H9 (cell line): ENCODE data around the gene KANSL1L. TPM values are rescaled to one million over a fixed set of nuclear protein-coding genes. Genes with fewer than 3 reads are reported as not detected.

Experiments
- DNase-seq: peaks from one replicate; pipeline ENCODE4 v3.0.0-alpha.2; 2017
- H2AFZ ChIP-seq: one replicate; pipeline ENCODE4 v1.6.1; 2013; ENCODE audit warnings: mild to moderate bottlenecking, low read length, control low read depth, moderate library complexity
- H2AK5ac ChIP-seq: 2 replicates; pipeline ENCODE4 v1.6.1; 2013; ENCODE audit warnings: low read length, control low read depth, mixed read lengths; ENCODE audit not compliant: insufficient read length
- H2BK120ac ChIP-seq: one replicate; pipeline ENCODE4 v1.6.1; 2013; ENCODE audit warnings: low read depth, mild to moderate bottlenecking, low read length, control low read depth, inconsistent platforms; ENCODE audit not compliant: poor library complexity, severe bottlenecking
- H2BK12ac ChIP-seq: 2 replicates; pipeline ENCODE4 v1.6.1; 2013; ENCODE audit warnings: low read length, control low read depth, mixed read lengths, low read depth; ENCODE audit not compliant: insufficient read length
- H2BK15ac ChIP-seq: 2 replicates; pipeline ENCODE4 v1.6.1; 2013; ENCODE audit warnings: low read depth, low read length, control low read depth
- H2BK20ac ChIP-seq: one replicate; pipeline ENCODE4 v1.6.1; 2013; ENCODE audit warnings: low read depth, mild to moderate bottlenecking, low read length, control low read depth, inconsistent platforms; ENCODE audit not compliant: poor library complexity, severe bottlenecking
- H2BK5ac ChIP-seq: 2 replicates; pipeline ENCODE4 v1.6.1; 2013; ENCODE audit warnings: low read length, control low read depth, mixed read lengths; ENCODE audit not compliant: insufficient read length
- H3K14ac ChIP-seq: 2 replicates; pipeline ENCODE4 v1.6.1; 2013; ENCODE audit warnings: low read length, control low read depth; ENCODE audit not compliant: insufficient read depth
- H3K18ac ChIP-seq: 2 replicates; pipeline ENCODE4 v1.6.1; 2013; ENCODE audit warnings: low read depth, mild to moderate bottlenecking, mixed read lengths, low read length, control low read depth; ENCODE audit not compliant: insufficient read length
- H3K23ac ChIP-seq: 2 replicates; pipeline ENCODE4 v1.6.1; 2013; ENCODE audit warnings: low read length, control low read depth, mixed read lengths, low read depth; ENCODE audit not compliant: insufficient read length
- H3K23me2 ChIP-seq: 2 replicates; pipeline ENCODE4 v1.6.1; 2013; ENCODE audit warnings: low read depth, mild to moderate bottlenecking, mixed read lengths, low read length, control low read depth; ENCODE audit not compliant: insufficient read length, poor library complexity, severe bottlenecking
- H3K27ac ChIP-seq: 2 replicates; pipeline ENCODE4 v1.5.1; 2013; ENCODE audit warnings: low read length, control low read depth, mixed read lengths, low read depth; ENCODE audit not compliant: insufficient read length
- H3K27me3 ChIP-seq: 2 replicates; pipeline ENCODE4 v1.6.1; 2013; ENCODE audit warnings: low read length, control low read depth, inconsistent platforms; ENCODE audit not compliant: insufficient read depth
- H3K4ac ChIP-seq: 2 replicates; pipeline ENCODE4 v1.6.1; 2013; ENCODE audit warnings: low read depth, mild to moderate bottlenecking, control low read depth, inconsistent platforms, low read length, moderate library complexity
- H3K4me1 ChIP-seq: 2 replicates; pipeline ENCODE4 v1.6.1; 2013; ENCODE audit warnings: low read length, control low read depth, inconsistent platforms; ENCODE audit not compliant: insufficient read depth
- H3K4me2 ChIP-seq: 2 replicates; pipeline ENCODE4 v1.6.1; 2013; ENCODE audit warnings: low read length, control low read depth, mixed read lengths; ENCODE audit not compliant: insufficient read length, insufficient read depth
- H3K56ac ChIP-seq: 2 replicates; pipeline ENCODE4 v1.6.1; 2013; ENCODE audit warnings: low read depth, mild to moderate bottlenecking, mixed read lengths, low read length, control low read depth; ENCODE audit not compliant: insufficient read length
- H3K79me1 ChIP-seq: 2 replicates; pipeline ENCODE4 v1.6.1; 2013; ENCODE audit warnings: low read depth, mild to moderate bottlenecking, moderate library complexity, low read length, control low read depth, inconsistent platforms; ENCODE audit not compliant: insufficient read depth, poor library complexity, severe bottlenecking
- H3K79me2 ChIP-seq: 2 replicates; pipeline ENCODE4 v1.6.1; 2013; ENCODE audit warnings: low read length, control low read depth, inconsistent platforms; ENCODE audit not compliant: insufficient read depth
- H3K9ac ChIP-seq: 2 replicates; pipeline ENCODE4 v1.6.1; 2013; ENCODE audit warnings: low read length, control low read depth, mixed read lengths; ENCODE audit not compliant: insufficient read length; ENCODE audit errors: extremely low read depth
- H3K9me3 ChIP-seq: one replicate; pipeline ENCODE4 v1.6.1; 2013; ENCODE audit warnings: low read depth, low read length, inconsistent platforms; ENCODE audit not compliant: control insufficient read depth
- H3T11ph ChIP-seq: one replicate; pipeline ENCODE4 v1.6.1; 2013; ENCODE audit warnings: mild to moderate bottlenecking, low read length, control low read depth, inconsistent platforms
- H4K20me1 ChIP-seq: one replicate; pipeline ENCODE4 v1.6.1; 2013; ENCODE audit not compliant: control insufficient read depth, insufficient read length, insufficient read depth
- H4K5ac ChIP-seq: 2 replicates; pipeline ENCODE4 v1.6.1; 2013; ENCODE audit warnings: low read depth, mild to moderate bottlenecking, mixed read lengths, low read length, control low read depth; ENCODE audit not compliant: insufficient read length
- H4K8ac ChIP-seq: replicated peaks from 2 replicates; pipeline ENCODE4 v1.6.1; 2013; ENCODE audit warnings: low read length, control low read depth, mixed read lengths, low read depth; ENCODE audit not compliant: insufficient read length
- H4K91ac ChIP-seq: 2 replicates; pipeline ENCODE4 v1.6.1; 2013; ENCODE audit warnings: low read depth, mild to moderate bottlenecking, moderate library complexity, mixed read lengths, low read length, control low read depth; ENCODE audit not compliant: insufficient read length
- H3K27ac Mint-ChIP-seq, 3 experiments: 2 replicates in 2 of 3; 3 replicates in 1 of 3; pipeline ENCODE4 v1.8.0; 2020 to 2021; ENCODE audit warnings: mixed read lengths in 3 of 3, mild to moderate bottlenecking in 1 of 3, moderate library complexity in 1 of 3
- H3K27me3 Mint-ChIP-seq: 2 replicates; pipeline ENCODE4 v1.8.0; 2021; ENCODE audit warnings: low read depth, mild to moderate bottlenecking, moderate library complexity, mixed read lengths
- H3K36me3 Mint-ChIP-seq, 3 experiments: 2 replicates in 2 of 3; 3 replicates in 1 of 3; pipeline ENCODE4 v1.8.0; 2020 to 2021; ENCODE audit warnings: low read depth in 3 of 3, mixed read lengths in 3 of 3; ENCODE audit not compliant: insufficient read depth in 1 of 3
- H3K4me1 Mint-ChIP-seq, 2 experiments: 2 replicates each; pipeline ENCODE4 v1.8.0; 2020; ENCODE audit warnings: mixed read lengths in 2 of 2
- H3K4me3 Mint-ChIP-seq, 2 experiments: 2 replicates in 1 of 2; 3 replicates in 1 of 2; pipeline ENCODE4 v1.8.0; 2020 to 2021; ENCODE audit warnings: mild to moderate bottlenecking in 2 of 2, mixed read lengths in 2 of 2, moderate library complexity in 1 of 2
- H3K9me3 Mint-ChIP-seq, 2 experiments: 2 replicates in 1 of 2; 3 replicates in 1 of 2; pipeline ENCODE4 v1.8.0; 2020; ENCODE audit warnings: mild to moderate bottlenecking in 2 of 2, mixed read lengths in 2 of 2, moderate library complexity in 1 of 2
- WGBS: extraction: QIAGEN DNeasy Blood & Tissue Kit; methylation state at CpG from one replicate; pipeline ENCODE4 v1.1.7; 2013; ENCODE audit warnings: missing lambda C conversion rate, low lambda C conversion rate, mixed read lengths; ENCODE audit not compliant: insufficient read length; ENCODE audit errors: extremely low coverage; 5-methylcytosine and 5-hydroxymethylcytosine counted together
- total RNA-seq: library from RNA; stranded (reverse); gene quantifications from 2 replicates; pipeline ENCODE4 v1.2.1, GENCODE V29; 2021
- TF ChIP-seq, protein P1 (sequence below): fragments of 200-600 bp; sonication (generic); conservative IDR thresholded peaks from 3 replicates; pipeline ENCODE4 v1.8.0; 2021; ENCODE audit warnings: antibody characterized with exemption, mild to moderate bottlenecking

Gene KANSL1L
- total RNA-seq, 1 experiment from 2014 or later = 8.2 TPM

DNA sequence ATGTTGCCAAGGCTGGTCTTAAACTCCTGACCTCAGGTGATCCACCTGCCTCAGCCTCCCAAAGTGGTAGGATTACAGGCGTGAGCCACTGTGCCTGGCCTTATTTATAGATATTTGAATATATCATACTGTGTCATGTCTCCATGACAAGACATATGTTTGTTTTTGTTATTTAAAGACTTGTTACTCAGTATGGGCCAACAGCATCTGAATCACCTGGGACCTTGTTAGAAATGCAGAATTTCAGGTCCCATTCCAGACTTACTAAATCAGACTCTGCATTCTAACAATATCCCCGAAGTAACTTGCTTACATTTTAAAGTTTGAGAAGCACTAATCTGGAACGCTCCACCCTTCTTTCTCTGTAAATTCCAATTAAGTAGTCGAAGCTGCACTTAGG is 135.5 kb downstream of the KANSL1L start:
- no peak overlapping the region for H3K4me3 Mint-ChIP-seq
- H3K27ac ChIP-seq = no peak overlapping the region
- no CpG with 5 or more reads among the region's 4 CpGs for WGBS

More for the DNA sequence above, 135.5 kb downstream of the KANSL1L start:
- no peak overlapping the region for H3K56ac ChIP-seq
- TF ChIP-seq, protein P1, sequence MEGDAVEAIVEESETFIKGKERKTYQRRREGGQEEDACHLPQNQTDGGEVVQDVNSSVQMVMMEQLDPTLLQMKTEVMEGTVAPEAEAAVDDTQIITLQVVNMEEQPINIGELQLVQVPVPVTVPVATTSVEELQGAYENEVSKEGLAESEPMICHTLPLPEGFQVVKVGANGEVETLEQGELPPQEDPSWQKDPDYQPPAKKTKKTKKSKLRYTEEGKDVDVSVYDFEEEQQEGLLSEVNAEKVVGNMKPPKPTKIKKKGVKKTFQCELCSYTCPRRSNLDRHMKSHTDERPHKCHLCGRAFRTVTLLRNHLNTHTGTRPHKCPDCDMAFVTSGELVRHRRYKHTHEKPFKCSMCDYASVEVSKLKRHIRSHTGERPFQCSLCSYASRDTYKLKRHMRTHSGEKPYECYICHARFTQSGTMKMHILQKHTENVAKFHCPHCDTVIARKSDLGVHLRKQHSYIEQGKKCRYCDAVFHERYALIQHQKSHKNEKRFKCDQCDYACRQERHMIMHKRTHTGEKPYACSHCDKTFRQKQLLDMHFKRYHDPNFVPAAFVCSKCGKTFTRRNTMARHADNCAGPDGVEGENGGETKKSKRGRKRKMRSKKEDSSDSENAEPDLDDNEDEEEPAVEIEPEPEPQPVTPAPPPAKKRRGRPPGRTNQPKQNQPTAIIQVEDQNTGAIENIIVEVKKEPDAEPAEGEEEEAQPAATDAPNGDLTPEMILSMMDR = no peak
- Mint-ChIP-seq H3K36me3 (0 out of 7 replicates have a peak, but pooled peaks cover 0 to 1% (median 0%) of the 10 kb centered on the region in 3 experiments), H3K27me3 (0 out of 2 replicates have a peak, but pooled peaks cover 1% of the 10 kb centered on the region), H3K9me3 (no peaks in the 10 kb centered on the region; a peak in 1 of 5 replicates), H3K27ac (no peak overlapping the region), H3K4me1 (no peaks in the 10 kb centered on the region)
- no peak overlapping the region for H2AFZ ChIP-seq
- no peak overlapping the region for H4K8ac ChIP-seq
- no peaks in the 10 kb centered on the region for H3K79me1 ChIP-seq
- no peaks in the 10 kb centered on the region for H3K27me3 ChIP-seq
- no peak overlapping the region for H3K23ac ChIP-seq
- no peak overlapping the region for H4K5ac ChIP-seq
- H3K4me2 ChIP-seq = no peak overlapping the region
- no peak overlapping the region for H2AK5ac ChIP-seq
- H4K91ac ChIP-seq = no peak overlapping the region
- H3K23me2 ChIP-seq = no peaks in the 10 kb centered on the region
- no peaks in the 10 kb centered on the region for H3K79me2 ChIP-seq
- H3K9me3 ChIP-seq = no peaks in the 10 kb centered on the region
- no peaks in the 10 kb centered on the region for H3K4me1 ChIP-seq
- H3T11ph ChIP-seq = no peak overlapping the region
- no peaks in the 10 kb centered on the region for H4K20me1 ChIP-seq
- H2BK20ac ChIP-seq = no peak overlapping the region
- H3K9ac ChIP-seq = no peak overlapping the region
- no peak for DNase-seq
- no peak overlapping the region for H3K14ac ChIP-seq
- no peak overlapping the region for H2BK5ac ChIP-seq
- no peak overlapping the region for H2BK15ac ChIP-seq
- H2BK120ac ChIP-seq = no peak overlapping the region
- no peak overlapping the region for H3K18ac ChIP-seq
- H3K4ac ChIP-seq = no peak overlapping the region
- no peak overlapping the region for H2BK12ac ChIP-seq
